DMS79 treated with DMSO at 0.1 percent for 48 hours (cell line): ENCODE measurements around the gene SYTL2.

Experiments used
- DNase-seq: peaks from one replicate; lab custom pipeline; 2025; lab: John Stamatoyannopoulos, UW

Gene SYTL2

DNA sequence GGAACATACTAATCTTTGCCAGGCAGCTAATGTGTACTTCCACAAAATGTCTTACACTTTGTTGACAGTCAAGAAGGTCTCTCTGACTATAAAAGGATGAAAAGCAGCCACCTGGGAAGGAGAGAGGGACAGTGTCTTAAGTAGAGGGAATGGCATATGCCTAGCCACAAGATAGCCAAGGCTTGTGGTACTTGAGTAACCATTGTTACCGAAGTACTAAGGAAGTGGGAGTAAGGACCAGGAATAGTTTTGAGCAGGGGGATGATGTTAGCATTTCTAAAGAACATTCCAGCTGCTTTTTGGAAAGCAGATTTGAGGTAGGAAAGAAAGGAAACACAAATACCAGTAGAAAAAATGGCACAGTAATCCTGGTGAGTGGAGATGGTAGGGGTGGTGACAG is 159.8 kb downstream of the SYTL2 start:
- no peak for DNase-seq

- DNase-seq: peak; percentile 92
These were observed 163.2 kb downstream of the SYTL2 start, which contains the start of gene TMEM126A for GRCh38 chr11:85647604-85648299. TMEM126A (plus strand) TSS chr11:85647967; CDS start chr11:85650256, 2,289 bp downstream.

DNA sequence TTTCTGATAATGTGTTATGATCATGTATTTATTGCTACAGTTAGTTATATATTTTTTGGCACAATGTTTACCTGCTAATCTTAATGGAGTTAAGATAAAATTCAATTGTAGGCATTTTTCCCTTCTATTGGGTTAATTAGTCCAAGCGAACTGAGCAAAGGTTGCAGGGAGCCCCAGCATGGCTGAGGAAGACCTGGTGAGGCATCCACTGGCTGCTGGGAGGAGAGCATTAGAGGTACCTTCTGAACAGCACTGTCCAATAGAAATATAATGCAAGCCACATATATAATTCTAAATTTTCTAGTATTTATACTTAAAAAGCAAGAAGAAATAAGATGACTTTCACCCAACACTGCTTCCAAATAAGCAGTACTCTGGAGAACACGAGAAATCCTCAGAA is 163.9 kb downstream of the SYTL2 start:
- DNase-seq: peak; percentile 50
